ENCODE data around the gene KLHL21.
"Not testable (repeated sequence)": the region's sequence is repeated elsewhere in the genome, so short reads cannot be mapped to it uniquely, and the experiment has no call there.

The KLHL21 gene, protein sequence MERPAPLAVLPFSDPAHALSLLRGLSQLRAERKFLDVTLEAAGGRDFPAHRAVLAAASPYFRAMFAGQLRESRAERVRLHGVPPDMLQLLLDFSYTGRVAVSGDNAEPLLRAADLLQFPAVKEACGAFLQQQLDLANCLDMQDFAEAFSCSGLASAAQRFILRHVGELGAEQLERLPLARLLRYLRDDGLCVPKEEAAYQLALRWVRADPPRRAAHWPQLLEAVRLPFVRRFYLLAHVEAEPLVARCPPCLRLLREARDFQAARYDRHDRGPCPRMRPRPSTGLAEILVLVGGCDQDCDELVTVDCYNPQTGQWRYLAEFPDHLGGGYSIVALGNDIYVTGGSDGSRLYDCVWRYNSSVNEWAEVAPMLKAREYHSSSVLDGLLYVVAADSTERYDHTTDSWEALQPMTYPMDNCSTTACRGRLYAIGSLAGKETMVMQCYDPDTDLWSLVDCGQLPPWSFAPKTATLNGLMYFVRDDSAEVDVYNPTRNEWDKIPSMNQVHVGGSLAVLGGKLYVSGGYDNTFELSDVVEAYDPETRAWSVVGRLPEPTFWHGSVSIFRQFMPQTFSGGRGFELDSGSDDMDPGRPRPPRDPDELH

DNA sequence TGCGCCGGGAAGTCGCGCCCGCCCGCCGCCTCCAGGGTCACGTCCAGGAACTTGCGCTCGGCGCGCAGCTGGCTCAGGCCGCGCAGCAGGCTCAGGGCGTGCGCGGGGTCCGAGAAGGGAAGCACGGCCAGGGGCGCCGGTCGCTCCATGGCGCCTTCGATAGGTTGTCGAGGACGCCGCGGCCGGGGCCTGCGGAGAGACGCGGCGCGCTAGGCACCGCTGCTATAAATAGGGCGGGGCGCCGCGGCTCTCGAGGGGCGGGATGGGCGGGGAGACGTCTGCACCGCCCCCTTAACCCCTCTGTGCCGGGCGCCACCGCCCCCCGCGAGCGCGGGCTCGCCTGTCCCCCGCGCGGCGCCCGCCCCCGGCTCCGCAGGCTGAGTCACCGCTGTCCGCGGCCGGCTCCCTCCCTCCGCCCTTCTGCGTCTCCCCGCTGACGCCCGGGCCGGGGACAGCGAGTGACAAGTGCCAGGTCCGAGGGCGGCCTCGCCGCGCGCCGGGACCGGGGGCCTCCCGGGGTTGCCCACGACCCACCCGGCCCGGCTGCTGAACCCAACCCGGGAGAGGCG lies at the start of gene KLHL21:
Gene KLHL21 (minus strand): TSS at position 201 of the 569 bp plus-strand sequence. CDS start 52 bp downstream, at position 149.
- peak; percentile 86 for DNase-seq (ENCODE audit: low spot score)

- DNase-seq (ENCODE audit: low spot score): no peak
Measured at GRCh38 chr1:6651909-6652308, 49.2 kb upstream of the KLHL21 start.

GRCh38 chr1:6648556-6648955 lies 45.9 kb upstream of the KLHL21 start:
- no peak for DNase-seq (ENCODE audit: low spot score)

DNA sequence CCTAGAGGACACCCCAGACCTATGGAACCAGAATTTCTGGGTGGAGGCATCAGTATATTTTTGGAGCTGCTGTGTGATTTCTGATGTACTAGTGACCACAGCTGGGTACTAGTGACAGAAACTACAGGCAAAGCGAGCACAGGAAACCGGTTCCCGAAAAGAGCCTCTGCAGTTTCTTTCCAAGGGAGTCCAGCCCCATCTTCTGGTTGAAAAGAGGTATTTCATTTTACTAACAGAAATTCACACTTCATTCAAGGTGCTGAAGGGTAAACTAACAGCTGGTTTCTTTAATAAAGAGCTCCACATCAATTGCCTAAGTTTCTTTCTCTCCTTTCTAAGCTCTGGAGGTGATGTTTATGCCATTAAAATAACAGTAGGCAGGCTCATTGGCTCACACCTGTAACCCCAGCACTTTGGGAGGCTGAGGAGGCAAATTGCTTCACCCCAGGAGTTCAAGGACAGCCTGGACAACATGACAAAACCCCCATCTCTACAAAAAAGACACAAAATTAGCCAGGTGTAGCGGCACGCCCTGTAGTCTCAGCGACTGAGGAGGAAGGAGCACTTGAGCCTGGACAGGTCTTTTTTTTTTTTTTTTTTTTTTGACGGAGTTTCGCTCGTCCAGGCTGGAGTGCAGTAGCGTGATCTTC lies 44.0 kb upstream of the KLHL21 start:
- peak; percentile 56 for DNase-seq (ENCODE audit: low spot score)

DNA sequence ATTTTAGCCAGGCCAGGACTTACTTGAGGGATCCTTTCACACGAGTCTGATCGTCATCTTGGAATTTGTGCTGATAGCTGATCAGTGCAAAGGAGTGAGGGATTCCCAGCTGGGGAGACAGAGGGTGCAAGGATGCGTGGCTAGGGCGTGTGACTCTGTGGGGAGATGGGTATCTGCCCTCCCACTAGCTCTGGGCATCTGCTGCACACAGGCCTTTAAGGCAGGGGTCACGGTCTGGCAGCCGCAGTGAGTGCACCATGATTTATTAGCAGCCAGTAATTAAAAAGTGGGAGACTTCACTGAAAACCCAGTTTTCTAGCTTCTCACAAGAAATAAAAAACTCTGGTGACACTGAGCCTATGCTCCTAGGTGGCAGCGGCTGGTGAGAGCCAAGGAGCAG lies 42.3 kb upstream of the KLHL21 start:
- no peak for DNase-seq (ENCODE audit: low spot score)

DNA sequence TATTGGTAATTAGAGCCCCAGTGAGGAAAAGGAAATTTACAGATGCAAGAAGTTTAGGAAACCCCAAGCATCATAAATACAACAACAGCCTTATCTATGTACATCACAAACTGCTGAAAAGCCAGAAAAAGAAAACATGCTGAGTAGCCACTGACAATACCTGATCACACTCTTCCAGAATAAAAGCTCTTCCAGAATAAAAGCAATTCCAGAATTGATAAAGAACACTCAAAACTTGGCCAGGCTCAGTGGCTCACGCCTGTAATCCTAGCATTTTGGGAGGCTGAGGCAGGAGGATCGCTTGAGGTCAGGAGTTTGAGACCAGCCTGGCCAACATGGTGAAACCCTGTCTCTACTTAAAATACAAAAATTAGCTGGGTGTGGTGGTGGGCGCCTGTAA lies 38.2 kb upstream of the KLHL21 start:
- DNase-seq (ENCODE audit: low spot score): not testable (repeated sequence)

- DNase-seq (ENCODE audit: low spot score): no peak
Measured at GRCh38 chr1:6638226-6638625, 35.6 kb upstream of the KLHL21 start.

GRCh38 chr1:6637770-6638169 lies 35.1 kb upstream of the KLHL21 start:
- no peak for DNase-seq (ENCODE audit: low spot score)

- DNase-seq (ENCODE audit: low spot score): not testable (repeated sequence)
Measured at GRCh38 chr1:6636778-6637177, 34.1 kb upstream of the KLHL21 start.

DNA sequence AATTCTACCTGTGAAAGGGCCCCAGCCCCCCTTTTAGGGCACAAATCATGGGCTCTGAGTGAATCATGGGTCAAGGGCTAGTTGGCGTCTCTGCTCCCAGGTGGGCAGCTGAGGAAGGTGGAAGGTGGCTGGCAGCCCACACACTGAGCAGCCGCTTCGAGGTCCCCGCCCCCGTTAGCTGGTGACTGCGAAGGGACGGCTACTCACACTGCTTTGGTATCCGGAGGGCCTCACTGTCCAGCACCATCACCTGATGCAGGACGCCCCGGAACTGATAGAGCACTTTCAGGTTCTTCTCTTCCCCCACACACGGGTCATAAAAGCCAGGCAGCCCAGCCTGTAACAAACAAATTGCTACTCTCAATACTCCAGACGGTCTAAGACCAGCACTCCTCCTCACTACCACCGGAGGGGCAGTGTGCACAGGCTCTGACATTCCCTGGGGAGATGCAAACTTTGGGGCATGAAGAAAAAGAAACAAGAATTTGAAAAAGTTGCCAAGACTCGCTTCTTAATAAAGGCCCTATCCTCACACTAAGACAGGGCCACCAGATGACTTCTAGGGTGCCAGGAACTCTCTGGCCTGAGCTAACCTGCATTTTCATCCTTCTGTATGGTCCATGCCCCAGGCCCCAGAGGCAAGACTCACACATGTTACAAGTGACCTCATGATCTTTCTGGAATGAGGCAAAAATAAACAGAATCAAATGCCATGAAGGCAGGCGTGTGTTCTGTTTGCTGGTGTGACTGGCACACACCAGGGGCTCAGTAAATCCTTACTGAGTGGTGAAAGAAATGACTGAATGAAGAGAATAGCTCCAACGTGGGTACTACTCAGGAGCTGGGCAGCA lies 33.5 kb upstream of the KLHL21 start:
- DNase-seq (ENCODE audit: low spot score): no peak

DNA sequence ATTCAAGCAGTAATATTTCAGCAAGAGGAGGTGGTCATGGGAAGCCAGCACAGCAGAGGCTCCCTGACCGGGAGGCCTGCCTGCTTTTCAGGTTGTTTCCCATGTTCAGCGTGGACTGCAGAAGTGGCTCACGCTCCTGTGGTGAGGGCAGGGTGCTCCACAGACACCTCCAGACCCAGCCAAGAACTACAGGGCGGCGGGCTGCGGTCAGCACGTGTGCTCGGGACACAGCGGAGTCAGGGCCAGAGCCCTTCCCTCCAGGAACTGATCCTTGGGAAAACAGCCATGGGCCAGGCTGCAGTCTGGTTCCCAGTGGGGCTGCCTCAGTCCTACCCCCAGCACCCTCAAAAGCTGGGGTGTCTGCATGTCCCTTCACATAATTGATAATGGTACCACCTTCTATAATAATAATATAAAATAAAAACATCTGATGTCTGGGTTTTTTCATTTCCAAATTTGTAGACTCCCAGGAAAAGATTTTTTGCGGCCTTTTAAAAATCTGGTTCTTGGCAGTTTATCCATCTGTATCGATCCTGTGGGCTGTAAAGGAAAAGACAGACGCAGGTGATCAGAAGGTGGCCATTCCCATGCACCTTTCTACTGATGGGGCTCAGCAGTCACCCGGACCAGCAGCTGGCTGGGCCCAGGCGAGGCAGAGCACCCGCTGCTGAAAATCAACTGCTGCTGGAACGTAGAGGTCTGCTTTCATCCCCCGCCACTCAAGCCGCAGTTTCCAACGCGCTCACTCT lies 32.7 kb upstream of the KLHL21 start:
- no peak for DNase-seq (ENCODE audit: low spot score)

- DNase-seq (ENCODE audit: low spot score): peak; percentile 19
Measured at GRCh38 chr1:6634371-6635052, 31.8 kb upstream of the KLHL21 start.

DNA sequence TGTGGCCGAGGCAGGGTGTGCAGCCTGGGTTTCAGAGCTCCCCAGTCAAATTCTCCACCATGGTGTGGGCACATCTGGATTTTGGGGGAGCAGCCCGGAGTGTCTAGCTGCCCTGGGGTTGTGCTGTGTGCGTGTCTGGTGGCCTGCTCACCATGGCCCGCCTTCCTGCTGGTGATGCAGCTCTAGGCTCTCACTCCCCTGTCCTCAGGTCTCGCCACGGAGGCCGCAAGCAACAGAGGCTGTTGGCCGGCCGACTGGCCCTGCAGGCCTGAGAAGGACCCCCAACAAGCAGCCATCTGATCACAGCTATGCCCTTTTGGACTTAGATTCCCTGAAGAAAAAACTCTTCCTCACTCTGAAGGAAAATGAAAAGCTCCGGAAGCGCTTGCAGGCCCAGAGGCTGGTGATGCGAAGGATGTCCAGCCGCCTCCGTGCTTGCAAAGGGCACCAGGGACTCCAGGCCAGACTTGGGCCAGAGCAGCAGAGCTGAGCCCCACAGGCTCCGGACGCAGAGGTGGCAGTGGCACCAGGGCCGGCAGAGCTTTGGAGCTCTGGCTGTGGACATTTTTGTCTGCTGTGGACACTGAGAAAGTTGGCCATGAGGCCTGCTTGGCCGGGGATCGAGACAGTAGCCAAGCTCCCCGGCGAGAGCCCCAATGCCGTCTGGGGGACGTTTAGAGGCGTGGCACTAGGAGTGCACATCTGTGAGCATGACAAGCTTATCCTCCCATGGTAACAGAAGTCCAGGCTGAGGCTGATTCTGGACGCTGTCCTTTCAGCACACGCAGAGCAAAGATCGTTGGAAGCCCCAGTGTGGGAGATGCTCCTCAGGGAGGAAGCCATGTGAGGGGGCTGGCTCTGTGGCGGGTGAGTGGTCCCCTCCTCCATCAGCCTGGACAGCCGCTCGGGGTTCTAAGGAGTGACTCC lies 30.2 kb upstream of the KLHL21 start:
- no peak for DNase-seq (ENCODE audit: low spot score)

- no peak for DNase-seq (ENCODE audit: low spot score)
Measured at GRCh38 chr1:6631058-6631457, 28.4 kb upstream of the KLHL21 start.

DNA sequence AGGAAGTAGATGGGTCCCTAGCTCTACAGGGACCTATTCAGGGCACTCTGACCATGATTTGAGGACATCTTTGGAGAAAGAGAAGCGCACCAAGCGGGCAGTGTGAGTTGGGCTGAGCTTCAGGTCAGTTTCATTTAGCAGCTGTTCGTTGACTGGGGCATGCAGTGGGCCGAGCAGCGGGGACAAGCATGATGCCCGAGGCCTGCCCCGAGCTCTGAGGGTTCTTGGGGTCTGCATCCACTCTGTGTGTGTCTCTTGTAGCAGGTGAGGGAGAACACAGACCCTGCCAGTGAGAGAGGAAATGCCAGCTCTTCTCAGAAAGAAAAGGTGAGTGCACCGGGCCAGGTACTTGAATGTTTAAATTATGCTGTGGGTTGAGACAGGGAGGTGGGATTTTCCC lies 27.4 kb upstream of the KLHL21 start:
- DNase-seq (ENCODE audit: low spot score): no peak

DNA sequence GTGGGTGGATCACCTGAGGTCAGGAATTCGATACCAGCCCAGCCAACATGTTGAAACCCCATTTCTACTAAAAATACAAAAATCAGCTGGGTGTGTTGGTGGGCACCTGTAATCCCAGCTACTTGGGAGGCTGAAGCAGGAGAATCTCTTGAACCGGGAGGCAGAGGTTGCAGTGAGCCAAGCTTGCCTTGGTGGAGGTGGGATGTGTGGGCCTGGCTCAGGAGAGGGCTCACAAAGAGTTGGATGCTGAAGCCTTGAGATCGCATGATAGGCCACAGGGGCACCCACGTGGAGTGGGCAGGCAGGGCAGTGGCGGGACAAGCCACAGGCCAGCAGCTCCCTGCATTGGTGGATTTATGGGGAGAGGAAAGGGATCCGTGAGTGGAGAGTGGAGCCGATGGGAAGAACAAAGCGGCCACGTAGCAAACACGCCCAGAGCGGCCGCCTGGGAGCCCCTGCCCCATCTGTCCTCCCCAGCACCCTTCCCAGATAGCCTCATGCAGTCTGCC lies 26.4 kb upstream of the KLHL21 start:
- DNase-seq (ENCODE audit: low spot score): no peak

- no peak for DNase-seq (ENCODE audit: low spot score)
Measured at GRCh38 chr1:6627841-6628545, 25.3 kb upstream of the KLHL21 start.

DNA sequence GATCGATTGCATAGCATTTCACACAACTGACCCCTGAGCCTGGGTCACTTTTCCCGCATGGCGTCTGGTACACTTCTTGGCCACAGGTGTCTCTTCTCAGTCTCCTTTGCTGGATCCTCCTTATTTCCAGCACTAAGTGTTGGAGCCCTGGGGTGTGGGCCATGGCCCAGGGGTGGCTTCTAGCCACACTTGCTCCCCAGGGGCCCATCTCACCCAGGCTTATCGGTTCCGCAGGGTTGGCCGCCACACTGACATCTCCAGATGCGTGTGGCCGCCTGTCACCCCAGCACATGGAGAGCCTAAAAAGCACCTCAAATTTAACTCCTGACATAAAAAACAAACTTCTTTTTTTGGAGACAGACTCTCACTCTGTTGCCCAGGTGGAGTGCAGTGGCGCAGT lies 24.4 kb upstream of the KLHL21 start:
- DNase-seq (ENCODE audit: low spot score): no peak

Data from CD4-positive, alpha-beta T cell treated with Interleukin-6 at 100 ng/mL for 8 hours (primary cell).